Vagina (tissue), 2 donors: ENCODE measurements around the gene INS.

Experiments
- CTCF ChIP-seq, 3 experiments: fragments of 450-650 bp in 2 of 3; fragments of 200-600 bp in 1 of 3; sonication (generic) in 1 of 3; IDR thresholded peaks; one replicate each; pipeline ENCODE4 v1.5.1; 2017 to 2019; ENCODE audit warnings: antibody characterized with exemption in 3 of 3, mild to moderate bottlenecking in 2 of 3, moderate library complexity in 2 of 3
- POLR2A ChIP-seq, 2 donors: fragments of 450-650 bp; IDR thresholded peaks; one replicate each; pipeline ENCODE4 v1.6.1; 2017; ENCODE audit warnings: antibody characterized with exemption in 2 of 2, mild to moderate bottlenecking in 2 of 2, moderate library complexity in 2 of 2

GRCh38 chr11:2121227-2122130 is 39.5 kb downstream of the INS start:
- TF ChIP-seq CTCF (IDR thresholded peaks at IDR 0.05): no peak
- TF ChIP-seq POLR2A (IDR thresholded peaks at IDR 0.05): no peak
